ENCODE results near the gene CDC25B.

The CDC25B gene

GRCh38 chr20:3798908-3799248 is 2.8 kb downstream of the CDC25B start:
- H3K36me3 Mint-ChIP-seq, result peaks cover 16 to 22% of the 10 kb centered on the region in 2 donors
- no peaks in the 10 kb centered on the region for H3K27me3 Mint-ChIP-seq
- H3K4me1 Mint-ChIP-seq, result peaks cover 55 to 86% of the 10 kb centered on the region in 2 donors
- peak overlapping the region; percentile 91 for H3K27ac Mint-ChIP-seq
- H3K4me3 Mint-ChIP-seq, result no peak overlapping the region
- H3K9me3 Mint-ChIP-seq, result no peaks in the 10 kb centered on the region
- DNase-seq (no peak), ATAC-seq (replicated peaks) (no peak)

- ATAC-seq (replicated peaks) (no peak), DNase-seq (no peak)
- Mint-ChIP-seq H3K9me3 (no peaks in the 10 kb centered on the region), H3K4me1 (peaks cover 60 to 85% of the 10 kb centered on the region in 2 donors), H3K27me3 (no peaks in the 10 kb centered on the region), H3K27ac (peak overlapping the region; percentile 91), H3K36me3 (peaks cover 27 to 32% of the 10 kb centered on the region in 2 donors), H3K4me3 (no peak overlapping the region)
These were observed 4.3 kb downstream of the CDC25B start for GRCh38 chr20:3800256-3800877.

GRCh38 chr20:3800878-3801260 is 4.8 kb downstream of the CDC25B start:
- Mint-ChIP-seq H3K4me1 (peaks cover 57 to 80% of the 10 kb centered on the region in 2 donors), H3K36me3 (peaks cover 30 to 35% of the 10 kb centered on the region in 2 donors), H3K9me3 (no peaks in the 10 kb centered on the region), H3K27me3 (no peaks in the 10 kb centered on the region), H3K4me3 (no peak overlapping the region), H3K27ac (peak overlapping the region; percentile 91)
- DNase-seq, result no peak
- no peak for ATAC-seq (replicated peaks)

GRCh38 chr20:3801299-3801698 is 5.2 kb downstream of the CDC25B start:
- DNase-seq (no peak), ATAC-seq (replicated peaks) (no peak)
- Mint-ChIP-seq H3K36me3 (peaks cover 30 to 38% of the 10 kb centered on the region in 2 donors), H3K4me1 (peaks cover 58 to 79% of the 10 kb centered on the region in 2 donors), H3K27me3 (no peaks in the 10 kb centered on the region), H3K4me3 (no peak overlapping the region), H3K9me3 (no peaks in the 10 kb centered on the region), H3K27ac (peak overlapping the region; percentile 37)

GRCh38 chr20:3801846-3802245 is 5.7 kb downstream of the CDC25B start:
- Mint-ChIP-seq H3K27me3 (no peaks in the 10 kb centered on the region), H3K27ac (peak overlapping the region; percentile 42), H3K4me3 (no peak overlapping the region), H3K9me3 (no peaks in the 10 kb centered on the region), H3K4me1 (peaks cover 57 to 75% of the 10 kb centered on the region in 2 donors), H3K36me3 (peaks cover 30 to 38% of the 10 kb centered on the region in 2 donors)
- ATAC-seq (replicated peaks), result no peak
- no peak for DNase-seq

GRCh38 chr20:3802524-3803239 is 6.6 kb downstream of the CDC25B start:
- peak overlapping the region; percentile 66 for H3K27ac Mint-ChIP-seq
- DNase-seq (no peak), ATAC-seq (replicated peaks) (peak in 1 of 2 donors; percentile 20)
- H3K4me1 Mint-ChIP-seq, result peaks cover 53 to 75% of the 10 kb centered on the region in 2 donors
- H3K27me3 Mint-ChIP-seq, result no peaks in the 10 kb centered on the region
- no peaks in the 10 kb centered on the region for H3K9me3 Mint-ChIP-seq
- peak overlapping the region in 1 of 2 donors; percentile 3 for H3K4me3 Mint-ChIP-seq
- peaks cover 28 to 38% of the 10 kb centered on the region in 2 donors for H3K36me3 Mint-ChIP-seq

GRCh38 chr20:3803289-3803688 is 7.2 kb downstream of the CDC25B start:
- no peak overlapping the region for H3K4me3 Mint-ChIP-seq
- no peaks in the 10 kb centered on the region for H3K9me3 Mint-ChIP-seq
- H3K4me1 Mint-ChIP-seq, result peaks cover 49 to 69% of the 10 kb centered on the region in 2 donors
- no peak for DNase-seq
- no peaks in the 10 kb centered on the region for H3K27me3 Mint-ChIP-seq
- no peak for ATAC-seq (replicated peaks)
- H3K27ac Mint-ChIP-seq, result no peak overlapping the region
- peaks cover 26 to 38% of the 10 kb centered on the region in 2 donors for H3K36me3 Mint-ChIP-seq

GRCh38 chr20:3803854-3804253 is 7.7 kb downstream of the CDC25B start:
- Mint-ChIP-seq H3K27ac (no peak overlapping the region), H3K27me3 (no peaks in the 10 kb centered on the region), H3K4me3 (no peak overlapping the region), H3K4me1 (peaks cover 45 to 64% of the 10 kb centered on the region in 2 donors), H3K36me3 (peaks cover 26 to 38% of the 10 kb centered on the region in 2 donors), H3K9me3 (no peaks in the 10 kb centered on the region)
- ATAC-seq (replicated peaks) (no peak), DNase-seq (no peak)

- Mint-ChIP-seq H3K4me3 (peak overlapping the region in 1 of 2 donors; percentile 15), H3K36me3 (peaks cover 26 to 38% of the 10 kb centered on the region in 2 donors), H3K4me1 (peaks cover 41 to 59% of the 10 kb centered on the region in 2 donors), H3K27me3 (no peaks in the 10 kb centered on the region), H3K27ac (no peak overlapping the region), H3K9me3 (no peaks in the 10 kb centered on the region)
- no peak for ATAC-seq (replicated peaks)
- DNase-seq, result no peak
These were observed 8.2 kb downstream of the CDC25B start for GRCh38 chr20:3804254-3804751.

GRCh38 chr20:3804781-3805180 is 8.7 kb downstream of the CDC25B start:
- no peaks in the 10 kb centered on the region for H3K27me3 Mint-ChIP-seq
- H3K36me3 Mint-ChIP-seq, result peaks cover 26 to 38% of the 10 kb centered on the region in 2 donors
- H3K4me3 Mint-ChIP-seq, result no peak overlapping the region
- DNase-seq (no peak), ATAC-seq (replicated peaks) (no peak)
- H3K27ac Mint-ChIP-seq, result no peak overlapping the region
- H3K9me3 Mint-ChIP-seq, result no peaks in the 10 kb centered on the region
- peaks cover 36 to 54% of the 10 kb centered on the region in 2 donors for H3K4me1 Mint-ChIP-seq

GRCh38 chr20:3808544-3808943 is 12.4 kb downstream of the CDC25B start:
- H3K27ac Mint-ChIP-seq, result no peak overlapping the region
- no peak for ATAC-seq (replicated peaks)

GRCh38 chr20:3811467-3812258 is 15.6 kb downstream of the CDC25B start:
- Mint-ChIP-seq H3K36me3 (no peaks in the 10 kb centered on the region), H3K9me3 (no peaks in the 10 kb centered on the region), H3K4me3 (peak overlapping the region; percentile 76 to 82), H3K27ac (peak overlapping the region; percentile 94), H3K4me1 (peaks cover 15 to 26% of the 10 kb centered on the region in 2 donors), H3K27me3 (peaks cover 4 to 5% of the 10 kb centered on the region in 2 donors)
- DNase-seq (peak; percentile 56), ATAC-seq (replicated peaks) (peak; percentile 96 to 98)

More at GRCh38 chr20:3808544-3808943, 12.4 kb downstream of the CDC25B start:
- H3K9me3 Mint-ChIP-seq, result no peaks in the 10 kb centered on the region
- H3K27me3 Mint-ChIP-seq, result no peaks in the 10 kb centered on the region
- no peak overlapping the region for H3K4me3 Mint-ChIP-seq
- peaks cover 24 to 33% of the 10 kb centered on the region in 2 donors for H3K4me1 Mint-ChIP-seq
- no peak for DNase-seq
- H3K36me3 Mint-ChIP-seq, result peaks cover 17 to 20% of the 10 kb centered on the region in 2 donors

- no peak for ATAC-seq (replicated peaks)
- H3K9me3 Mint-ChIP-seq, result no peaks in the 10 kb centered on the region
- no peak for DNase-seq
- peak overlapping the region; percentile 94 for H3K27ac Mint-ChIP-seq
- H3K4me3 Mint-ChIP-seq, result peak overlapping the region; percentile 76 to 82
- H3K4me1 Mint-ChIP-seq, result peaks cover 13 to 21% of the 10 kb centered on the region in 2 donors
- H3K36me3 Mint-ChIP-seq, result no peaks in the 10 kb centered on the region
- H3K27me3 Mint-ChIP-seq, result peaks cover 4 to 5% of the 10 kb centered on the region in 2 donors
These were observed 16.2 kb downstream of the CDC25B start for GRCh38 chr20:3812259-3812681.
